Thyroid gland (tissue), 4 donors: ENCODE measurements around the gene PSME1. TPM values are rescaled to one million over a fixed set of nuclear protein-coding genes. Genes with fewer than 3 reads are reported as not detected.

Experiments
- DNase-seq, 2 donors: peaks; one replicate each; pipeline ENCODE4 v3.0.0-alpha.2; 2019
- H3K27ac ChIP-seq, 3 donors: fragments of 200-600 bp; sonication (generic); 1 replicate in 2 of 3; 2 replicates in 1 of 3; pipeline ENCODE4 v1.5.1; 2016 to 2019; ENCODE audit warnings: mild to moderate bottlenecking in 1 of 3, moderate library complexity in 1 of 3
- H3K27me3 ChIP-seq: fragments of 200-600 bp; sonication (generic); one replicate; pipeline ENCODE4 v1.5.1; 2019
- H3K36me3 ChIP-seq, 2 donors: fragments of 200-600 bp; sonication (generic); one replicate each; pipeline ENCODE4 v1.5.1; 2016 to 2019
- H3K4me1 ChIP-seq, 2 donors: fragments of 200-600 bp; sonication (generic); one replicate each; pipeline ENCODE4 v1.5.1; 2017 to 2019
- H3K4me3 ChIP-seq, 3 donors: fragments of 200-600 bp; sonication (generic); replicated peaks in 1 of 3; 1 replicate in 2 of 3; 2 replicates in 1 of 3; pipeline ENCODE4 v1.5.1; 2016; ENCODE audit warnings: mild to moderate bottlenecking in 1 of 3
- H3K9me3 ChIP-seq: fragments of 200-600 bp; sonication (generic); one replicate; pipeline ENCODE4 v1.5.1; 2017
- CTCF ChIP-seq, 6 experiments: fragments of 200-600 bp in 3 of 6; fragments of 450-650 bp in 3 of 6; sonication (generic) in 3 of 6; IDR thresholded peaks; one replicate each; pipeline ENCODE4 v1.5.1; 2016 to 2019; ENCODE audit warnings: antibody characterized with exemption in 6 of 6, mild to moderate bottlenecking in 2 of 6, inconsistent platforms in 1 of 6, moderate library complexity in 1 of 6
- POLR2A ChIP-seq, 2 donors: fragments of 450-650 bp; IDR thresholded peaks; one replicate each; pipeline ENCODE4 v1.6.1; 2017; ENCODE audit warnings: antibody characterized with exemption in 2 of 2, mild to moderate bottlenecking in 2 of 2, moderate library complexity in 1 of 2
- WGBS, 2 donors: methylation state at CpG; one replicate each; pipeline ENCODE4 v1.1.5; 2017; 5-methylcytosine and 5-hydroxymethylcytosine counted together
- intact Hi-C: fragments of 100-400 bp; cut with DNase I; formaldehyde crosslinking; loops from one replicate; pipeline ENCODE4 v1.15.1; 2023
- total RNA-seq, 4 donors: library from RNA; depleted of rRNA; stranded (reverse); fragments of >200 nt; gene quantifications; one replicate each; pipeline ENCODE4 v1.2.3, GENCODE V29; 2016

The PSME1 gene
- total RNA-seq, 4 donors from 2014 or later, result 117 to 193 (median 186) TPM

GRCh38 chr14:24179961-24180796, 44.2 kb downstream of the PSME1 start:
- H3K27me3 ChIP-seq, result no peaks in the 10 kb centered on the region
- H3K4me1 ChIP-seq, result peaks cover 0 to 17% of the 10 kb centered on the region in 2 donors
- 77 to 83% methylated on average over 17 to 18 of the region's 18 CpGs for WGBS, 2 donors
- no peak overlapping the region for H3K4me3 ChIP-seq
- DNase-seq, result peak; percentile 24 to 26
- TF ChIP-seq CTCF (IDR thresholded peaks at IDR 0.05) (no peak), POLR2A (IDR thresholded peaks at IDR 0.05) (no peak)
- H3K9me3 ChIP-seq, result no peaks in the 10 kb centered on the region
- peaks cover 33 to 35% of the 10 kb centered on the region in 2 donors for H3K36me3 ChIP-seq
- intact Hi-C loops, result no loop called here
- peak overlapping the region in 2 of 3 donors; percentile 7 to 59 for H3K27ac ChIP-seq

GRCh38 chr14:24181371-24182077, 45.5 kb downstream of the PSME1 start:
- WGBS, 2 donors, result 93 to 94% methylated on average over 8 to 18 of the region's 19 CpGs
- no peaks in the 10 kb centered on the region for H3K27me3 ChIP-seq
- intact Hi-C loops, result no loop called here
- TF ChIP-seq POLR2A (IDR thresholded peaks at IDR 0.05) (no peak), CTCF (IDR thresholded peaks at IDR 0.05) (no peak)
- no peak overlapping the region for H3K27ac ChIP-seq
- no peaks in the 10 kb centered on the region for H3K9me3 ChIP-seq
- H3K4me3 ChIP-seq, result no peak overlapping the region
- H3K36me3 ChIP-seq, result peaks cover 41 to 45% of the 10 kb centered on the region in 2 donors
- peaks cover 0 to 17% of the 10 kb centered on the region in 2 donors for H3K4me1 ChIP-seq
- DNase-seq, result no peak

GRCh38 chr14:24182110-24182882, 46.3 kb downstream of the PSME1 start:
- Histone ChIP-seq H3K4me3 (no peak overlapping the region), H3K27ac (no peak overlapping the region), H3K4me1 (peaks cover 0 to 19% of the 10 kb centered on the region in 2 donors), H3K36me3 (peaks cover 43 to 47% of the 10 kb centered on the region in 2 donors), H3K27me3 (no peaks in the 10 kb centered on the region), H3K9me3 (no peaks in the 10 kb centered on the region)
- WGBS, 2 donors, result 90 to 93% methylated on average over 6 to 13 of the region's 14 CpGs
- DNase-seq, result no peak
- no peak for TF ChIP-seq CTCF (IDR thresholded peaks at IDR 0.05)
- intact Hi-C loops, result no loop called here

GRCh38 chr14:24183014-24183481, 47.1 kb downstream of the PSME1 start:
- Histone ChIP-seq H3K4me3 (no peak overlapping the region), H3K27ac (no peak overlapping the region)
- 91 to 94% methylated on average over 3 to 13 of the region's 15 CpGs for WGBS, 2 donors

More at GRCh38 chr14:24183014-24183481, 47.1 kb downstream of the PSME1 start:
- Histone ChIP-seq H3K4me1 (peaks cover 7 to 26% of the 10 kb centered on the region in 2 donors), H3K9me3 (no peaks in the 10 kb centered on the region), H3K36me3 (peaks cover 43 to 47% of the 10 kb centered on the region in 2 donors), H3K27me3 (no peaks in the 10 kb centered on the region)
- TF ChIP-seq CTCF (IDR thresholded peaks at IDR 0.05) (no peak), POLR2A (IDR thresholded peaks at IDR 0.05) (no peak)
- intact Hi-C loops, result no loop called here
- no peak for DNase-seq
